GM23248 (cell line): ENCODE results near the gene BCAR1. TPM values are rescaled to one million over a fixed set of nuclear protein-coding genes. Genes with fewer than 3 reads are reported as not detected.

Source experiments
- DNase-seq: peaks from one replicate; pipeline ENCODE4 v3.0.0-alpha.2; 2015
- H2AFZ ChIP-seq: fragments of 200-600 bp; sonication (generic); 2 replicates; pipeline ENCODE4 v1.6.1; 2016; ENCODE audit warnings: antibody characterized with exemption
- H3F3A ChIP-seq: fragments of 200-600 bp; sonication (generic); 2 replicates; pipeline ENCODE4 v1.6.1; 2016; ENCODE audit warnings: mild to moderate bottlenecking, antibody characterized with exemption, mixed run types; ENCODE audit not compliant: insufficient read depth
- H3K27ac ChIP-seq: fragments of 200-600 bp; sonication (generic); 2 replicates; pipeline ENCODE4 v1.5.1; 2016; ENCODE audit warnings: mild to moderate bottlenecking
- H3K27me3 ChIP-seq: fragments of 200-600 bp; sonication (generic); replicated peaks from 2 replicates; pipeline ENCODE4 v1.6.1; 2016; ENCODE audit warnings: mild to moderate bottlenecking; ENCODE audit not compliant: insufficient read depth
- H3K36me3 ChIP-seq: fragments of 200-600 bp; sonication (generic); 2 replicates; pipeline ENCODE4 v1.6.1; 2016; ENCODE audit warnings: low read depth, mild to moderate bottlenecking
- H3K4me1 ChIP-seq: fragments of 200-600 bp; sonication (generic); 2 replicates; pipeline ENCODE4 v1.6.1; 2016; ENCODE audit warnings: mild to moderate bottlenecking; ENCODE audit not compliant: insufficient read depth
- H3K4me2 ChIP-seq: fragments of 200-600 bp; sonication (generic); one replicate; pipeline ENCODE4 v1.6.1; 2016; ENCODE audit warnings: mild to moderate bottlenecking; ENCODE audit not compliant: unreplicated experiment
- H3K4me3 ChIP-seq: fragments of 200-600 bp; sonication (generic); 2 replicates; pipeline ENCODE4 v1.5.1; 2016; ENCODE audit warnings: mild to moderate bottlenecking
- H3K79me2 ChIP-seq: fragments of 200-600 bp; sonication (generic); 2 replicates; pipeline ENCODE4 v1.6.1; 2016; ENCODE audit warnings: mild to moderate bottlenecking; ENCODE audit not compliant: insufficient read depth
- H3K9ac ChIP-seq: fragments of 200-600 bp; sonication (generic); 2 replicates; pipeline ENCODE4 v1.6.1; 2016; ENCODE audit warnings: mild to moderate bottlenecking
- H3K9me2 ChIP-seq: fragments of 200-600 bp; sonication (generic); 2 replicates; pipeline ENCODE4 v1.6.1; 2016; ENCODE audit warnings: mixed run types, mild to moderate bottlenecking, moderate library complexity; ENCODE audit not compliant: insufficient read depth
- H3K9me3 ChIP-seq: fragments of 200-600 bp; sonication (generic); one replicate; pipeline ENCODE4 v1.6.1; 2017; ENCODE audit warnings: low read depth
- H4K20me1 ChIP-seq: fragments of 200-600 bp; sonication (generic); 2 replicates; pipeline ENCODE4 v1.6.0; 2016; ENCODE audit not compliant: insufficient read depth
- EZH2 ChIP-seq: fragments of 200-600 bp; sonication (generic); IDR thresholded peaks from 2 replicates; pipeline ENCODE4 v1.6.1; 2018; ENCODE audit warnings: antibody characterized with exemption, mild to moderate bottlenecking; ENCODE audit not compliant: insufficient read depth, poor library complexity, severe bottlenecking
- EZH2phosphoT487 ChIP-seq: fragments of 200-600 bp; sonication (generic); IDR thresholded peaks from 2 replicates; pipeline ENCODE4 v1.6.1; 2018; ENCODE audit warnings: antibody characterized with exemption, moderate library complexity, mild to moderate bottlenecking, low read depth; ENCODE audit not compliant: insufficient read depth
- WGBS, 2 experiments: methylation state at CpG; one replicate each; pipeline ENCODE4 v1.1.6; 2015 to 2017; ENCODE audit warnings: low lambda C conversion rate in 2 of 2, low coverage in 1 of 2; ENCODE audit errors: missing lambda C conversion rate in 2 of 2; 5-methylcytosine and 5-hydroxymethylcytosine counted together
- in situ Hi-C: fragments of 300-500 bp; cut with MboI; formaldehyde crosslinking; loops from 2 replicates; pipeline ENCODE4 v1.15.0; 2020
- polyA plus RNA-seq: library from polyadenylated mRNA; unstranded; fragments of >200 nt; fragmentation: Nextera tagmentation; extraction: Ambion mirVana; gene quantifications from 2 replicates; pipeline ENCODE4 v1.2.1, GENCODE V29; 2016
- total RNA-seq: library from RNA; depleted of rRNA; stranded (reverse); fragments of >200 nt; shearing (Covaris generic); gene quantifications from 2 replicates; pipeline ENCODE4 v1.2.3, GENCODE V29; 2014

The BCAR1 gene
- total and polyA plus RNA-seq, 2 experiments from 2014 or later: 52.9 to 87.0 TPM

- no peak for DNase-seq
- Histone ChIP-seq H3K27ac (no peak overlapping the region), H3K27me3 (peaks cover 8% of the 10 kb centered on the region; the same call in 1 of the 2 replicates), H2AFZ (no peak overlapping the region), H3K36me3 (no peaks in the 10 kb centered on the region), H4K20me1 (no peaks in the 10 kb centered on the region), H3K9me2 (no peaks in the 10 kb centered on the region), H3K4me1 (no peaks in the 10 kb centered on the region), H3K79me2 (no peaks in the 10 kb centered on the region), H3K9me3 (no peaks in the 10 kb centered on the region), H3K4me2 (no peak overlapping the region), H3K9ac (no peak overlapping the region), H3F3A (no peaks in the 10 kb centered on the region), H3K4me3 (no peak overlapping the region)
- 67 to 70% methylated on average over 10 of the region's 10 CpGs for WGBS, 2 experiments
- in situ Hi-C loops: no loop called here
- TF ChIP-seq EZH2 (no peak), EZH2phosphoT487 (no peak)
Measured at GRCh38 chr16:75193730-75194444, 57.5 kb downstream of the BCAR1 start.

- H3K4me1 ChIP-seq: no peaks in the 10 kb centered on the region
- WGBS, 2 experiments: 80 to 84% methylated on average over 4 of the region's 4 CpGs
Measured at GRCh38 chr16:75193265-75193650, 58.2 kb downstream of the BCAR1 start.

GRCh38 chr16:75192606-75193264 lies 58.7 kb downstream of the BCAR1 start:
- no peaks in the 10 kb centered on the region for H3K79me2 ChIP-seq
- peaks cover 6% of the 10 kb centered on the region; the same call in 1 of the 2 replicates for H3K27me3 ChIP-seq
- H3K4me1 ChIP-seq: no peaks in the 10 kb centered on the region
- H3K36me3 ChIP-seq: no peaks in the 10 kb centered on the region
- H2AFZ ChIP-seq: no peak overlapping the region
- 82 to 84% methylated on average over 21 of the region's 21 CpGs for WGBS, 2 experiments
- TF ChIP-seq EZH2phosphoT487 (no peak), EZH2 (no peak)
- no peak overlapping the region for H3K4me3 ChIP-seq
- in situ Hi-C loops: no loop called here
- DNase-seq: no peak
- H3K9me2 ChIP-seq: no peaks in the 10 kb centered on the region
- H3K9ac ChIP-seq: no peak overlapping the region
- H3F3A ChIP-seq: no peaks in the 10 kb centered on the region
- no peak overlapping the region for H3K27ac ChIP-seq
- H3K4me2 ChIP-seq: no peak overlapping the region
- no peaks in the 10 kb centered on the region for H3K9me3 ChIP-seq
- no peaks in the 10 kb centered on the region for H4K20me1 ChIP-seq

More at GRCh38 chr16:75193265-75193650, 58.2 kb downstream of the BCAR1 start:
- no peaks in the 10 kb centered on the region for H3K79me2 ChIP-seq
- in situ Hi-C loops: no loop called here
- no peaks in the 10 kb centered on the region for H4K20me1 ChIP-seq
- H3K9me2 ChIP-seq: no peaks in the 10 kb centered on the region
- H3K27ac ChIP-seq: no peak overlapping the region
- H3K9ac ChIP-seq: no peak overlapping the region
- H3K27me3 ChIP-seq: peaks cover 8% of the 10 kb centered on the region; the same call in 1 of the 2 replicates
- H3K4me3 ChIP-seq: no peak overlapping the region
- no peaks in the 10 kb centered on the region for H3K36me3 ChIP-seq
- H2AFZ ChIP-seq: no peak overlapping the region
- H3K9me3 ChIP-seq: no peaks in the 10 kb centered on the region
- H3F3A ChIP-seq: no peaks in the 10 kb centered on the region
- no peak for TF ChIP-seq EZH2
- no peak for TF ChIP-seq EZH2phosphoT487
- no peak for DNase-seq
- no peak overlapping the region for H3K4me2 ChIP-seq

GRCh38 chr16:75189638-75190245 lies 61.7 kb downstream of the BCAR1 start:
- 51 to 53% methylated on average over 8 of the region's 8 CpGs for WGBS, 2 experiments
- Histone ChIP-seq H3F3A (no peaks in the 10 kb centered on the region), H3K4me3 (no peak overlapping the region), H2AFZ (no peak overlapping the region), H3K27me3 (no peaks in the 10 kb centered on the region), H3K36me3 (no peaks in the 10 kb centered on the region), H3K9ac (no peak overlapping the region), H3K9me2 (no peaks in the 10 kb centered on the region), H3K9me3 (no peaks in the 10 kb centered on the region), H3K4me1 (no peaks in the 10 kb centered on the region), H3K79me2 (no peaks in the 10 kb centered on the region), H3K4me2 (no peak overlapping the region), H4K20me1 (no peaks in the 10 kb centered on the region), H3K27ac (no peak overlapping the region)
- no peak for DNase-seq
- no peak for TF ChIP-seq EZH2phosphoT487
- TF ChIP-seq EZH2: no peak
- in situ Hi-C loops: no loop called here
